Measurements from ENCODE around the gene RASL10A. TPM values are rescaled to one million over a fixed set of nuclear protein-coding genes. Genes with fewer than 3 reads are reported as not detected.
"Not testable (repeated sequence)": the region's sequence is repeated elsewhere in the genome, so short reads cannot be mapped to it uniquely, and the experiment has no call there.

The RASL10A gene
- total RNA-seq (2022) (0.52 and 0.82 TPM in 2 replicates), Bru-seq, nascent RNA (percentile 21 among the genes with signal in this experiment), BruChase-seq, experiment 1, labeled RNA remaining after a 6-hour chase (percentile 51 among the genes with signal in this experiment), BruChase-seq, experiment 2, labeled RNA remaining after a 2-hour chase (percentile 26 among the genes with signal in this experiment)
- long read RNA-seq: 0 reads

- H3K4me1 Mint-ChIP-seq (ENCODE audit: insufficient read depth, unreplicated experiment): peaks cover 13% of the 10 kb centered on the region
- BruUV-seq (replicated peaks): no TSS peak
- H3K4me3 Mint-ChIP-seq (ENCODE audit: unreplicated experiment): no peak within 1 kb of the TSS
- H3K27ac Mint-ChIP-seq (ENCODE audit: low read depth, unreplicated experiment): no peak within 1 kb of the TSS
- peaks cover 4% of the 10 kb centered on the region for H3K36me3 Mint-ChIP-seq (ENCODE audit: insufficient read depth, unreplicated experiment)
- no peak for DNase-seq (ENCODE audit: unreplicated experiment)
- H3K9me3 Mint-ChIP-seq (ENCODE audit: unreplicated experiment): no peaks in the 10 kb centered on the region
- TF ChIP-seq, protein P1, sequence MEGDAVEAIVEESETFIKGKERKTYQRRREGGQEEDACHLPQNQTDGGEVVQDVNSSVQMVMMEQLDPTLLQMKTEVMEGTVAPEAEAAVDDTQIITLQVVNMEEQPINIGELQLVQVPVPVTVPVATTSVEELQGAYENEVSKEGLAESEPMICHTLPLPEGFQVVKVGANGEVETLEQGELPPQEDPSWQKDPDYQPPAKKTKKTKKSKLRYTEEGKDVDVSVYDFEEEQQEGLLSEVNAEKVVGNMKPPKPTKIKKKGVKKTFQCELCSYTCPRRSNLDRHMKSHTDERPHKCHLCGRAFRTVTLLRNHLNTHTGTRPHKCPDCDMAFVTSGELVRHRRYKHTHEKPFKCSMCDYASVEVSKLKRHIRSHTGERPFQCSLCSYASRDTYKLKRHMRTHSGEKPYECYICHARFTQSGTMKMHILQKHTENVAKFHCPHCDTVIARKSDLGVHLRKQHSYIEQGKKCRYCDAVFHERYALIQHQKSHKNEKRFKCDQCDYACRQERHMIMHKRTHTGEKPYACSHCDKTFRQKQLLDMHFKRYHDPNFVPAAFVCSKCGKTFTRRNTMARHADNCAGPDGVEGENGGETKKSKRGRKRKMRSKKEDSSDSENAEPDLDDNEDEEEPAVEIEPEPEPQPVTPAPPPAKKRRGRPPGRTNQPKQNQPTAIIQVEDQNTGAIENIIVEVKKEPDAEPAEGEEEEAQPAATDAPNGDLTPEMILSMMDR (IDR thresholded peaks at IDR 0.05; ENCODE audit: unreplicated experiment): no peak
- intact Hi-C loops (cut with micrococcal nuclease): no loop called here
- ChIA-PET POLR2A (no interaction called here), CTCF (no interaction called here)
- peaks cover 27% of the 10 kb centered on the region for H3K27me3 Mint-ChIP-seq (ENCODE audit: insufficient read depth, unreplicated experiment)
These were observed at the start of gene RASL10A for GRCh38 chr22:29315286-29316140. Gene RASL10A (minus strand): TSS chr22:29315697. CDS start chr22:29315246, 451 bp downstream.

- POLR2A ChIA-PET: interaction anchor here (0.7 to 1.3 kb wide), 2 partner anchors 54 to 55 kb away, joined by 3 to 4 read pairs; no protein-coding TSS in a partner anchor
- no peaks in the 10 kb centered on the region for H3K27me3 Mint-ChIP-seq (ENCODE audit: insufficient read depth, unreplicated experiment)
- H3K4me1 Mint-ChIP-seq (ENCODE audit: insufficient read depth, unreplicated experiment): no peaks in the 10 kb centered on the region
- peak; percentile 63 for DNase-seq (ENCODE audit: unreplicated experiment)
- H3K9me3 Mint-ChIP-seq (ENCODE audit: unreplicated experiment): no peaks in the 10 kb centered on the region
- peaks cover 66% of the 10 kb centered on the region for H3K36me3 Mint-ChIP-seq (ENCODE audit: insufficient read depth, unreplicated experiment)
- no TSS peak for BruUV-seq (replicated peaks)
- CTCF ChIA-PET: interaction anchor here (0.6 to 1.5 kb wide), 8 partner anchors 12 to 760 kb away, joined by 3 to 4 read pairs (median 3); partner anchors contain the start of gene GAS2L1
- TF ChIP-seq, protein P1 (IDR thresholded peaks at IDR 0.05; ENCODE audit: unreplicated experiment): peak; percentile 29
- no peak overlapping the region for H3K27ac Mint-ChIP-seq (ENCODE audit: low read depth, unreplicated experiment)
- intact Hi-C loops (cut with micrococcal nuclease): loop anchor here (1.0 kb wide), 1 partner anchor 53 kb away; the partner anchor contains the start of gene GAS2L1
- H3K4me3 Mint-ChIP-seq (ENCODE audit: unreplicated experiment): no peak overlapping the region
These were observed 44.0 kb upstream of the RASL10A start for GRCh38 chr22:29359469-29359868.

DNA sequence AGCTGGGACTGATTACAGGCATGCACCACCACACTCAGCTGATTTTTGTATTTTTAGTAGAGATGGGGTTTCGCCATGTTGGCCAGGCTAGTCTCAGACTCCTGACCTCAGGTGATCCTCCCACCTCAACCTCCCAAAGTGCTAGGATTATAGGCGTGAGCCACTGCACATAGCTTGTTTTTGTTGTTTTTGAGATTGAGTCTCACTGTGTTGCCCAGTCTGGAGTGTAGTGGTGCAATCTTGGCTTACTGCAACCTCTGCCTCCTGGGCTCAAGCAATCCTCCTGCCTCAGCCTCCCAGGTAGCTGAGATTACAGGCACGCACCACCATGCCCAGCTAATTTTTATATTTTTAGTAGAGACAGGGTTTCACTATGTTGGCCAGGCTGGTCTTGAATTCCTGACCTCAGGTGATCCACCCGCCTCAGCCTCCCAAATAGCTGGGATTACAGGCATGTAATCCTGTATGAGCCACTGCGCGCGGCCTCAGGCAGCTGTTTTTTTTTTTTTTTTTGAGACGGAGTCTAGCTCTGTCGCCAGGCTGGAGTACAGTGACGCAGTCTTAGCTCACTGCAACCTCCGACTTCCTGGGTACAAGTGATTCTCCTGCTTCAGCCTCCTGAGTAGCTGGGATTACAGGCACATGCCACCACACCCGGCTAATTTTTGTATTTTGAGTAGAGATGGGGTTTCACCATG lies 41.8 kb upstream of the RASL10A start:
- H3K4me3 Mint-ChIP-seq (ENCODE audit: unreplicated experiment); BruUV-seq (replicated peaks); intact Hi-C loops (cut with micrococcal nuclease); H3K4me1 Mint-ChIP-seq (ENCODE audit: insufficient read depth, unreplicated experiment); H3K27me3 Mint-ChIP-seq (ENCODE audit: insufficient read depth, unreplicated experiment); H3K9me3 Mint-ChIP-seq (ENCODE audit: unreplicated experiment); DNase-seq (ENCODE audit: unreplicated experiment); H3K27ac Mint-ChIP-seq (ENCODE audit: low read depth, unreplicated experiment): not testable (repeated sequence)
- peaks cover 59% of the 10 kb centered on the region for H3K36me3 Mint-ChIP-seq (ENCODE audit: insufficient read depth, unreplicated experiment)
- ChIA-PET CTCF (interaction anchor here (0.7 kb wide), 1 partner anchor 238 kb away, joined by 3 read pairs; no protein-coding TSS in a partner anchor), POLR2A (interaction anchor here (0.6 to 1.8 kb wide), 4 partner anchors 9 to 197 kb away, joined by 3 to 5 read pairs (median 4); partner anchors contain the start of gene GAS2L1)

DNA sequence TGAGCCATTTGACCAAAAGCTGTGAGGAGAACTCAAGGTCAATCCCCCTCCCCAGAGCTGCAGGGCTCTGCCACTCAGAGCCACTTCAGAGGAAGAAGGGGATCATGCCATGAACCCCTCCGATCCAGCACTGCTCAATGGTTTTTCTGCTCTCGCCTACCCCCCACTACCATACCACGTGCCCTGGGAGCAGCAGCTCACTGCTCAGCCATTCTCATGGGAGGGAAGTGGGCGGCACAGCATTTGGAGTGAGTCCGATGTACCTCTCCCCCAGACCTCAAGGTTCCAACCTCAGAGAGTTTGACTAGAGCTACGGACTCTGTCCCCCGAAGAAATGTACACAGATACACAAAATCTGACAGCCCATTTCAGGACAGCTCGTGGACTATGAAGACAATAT lies 38.4 kb upstream of the RASL10A start:
- DNase-seq (ENCODE audit: unreplicated experiment): no peak
- intact Hi-C loops (cut with micrococcal nuclease): no loop called here
- H3K36me3 Mint-ChIP-seq (ENCODE audit: insufficient read depth, unreplicated experiment): peaks cover 62% of the 10 kb centered on the region
- no peak overlapping the region for H3K27ac Mint-ChIP-seq (ENCODE audit: low read depth, unreplicated experiment)
- H3K27me3 Mint-ChIP-seq (ENCODE audit: insufficient read depth, unreplicated experiment): no peaks in the 10 kb centered on the region
- TF ChIP-seq, protein P1 (IDR thresholded peaks at IDR 0.05; ENCODE audit: unreplicated experiment): no peak
- ChIA-PET POLR2A (interaction anchor here (1.4 kb wide), 1 partner anchor 47 kb away, joined by 3 read pairs; the partner anchor contains the start of gene GAS2L1), CTCF (no interaction called here)
- H3K9me3 Mint-ChIP-seq (ENCODE audit: unreplicated experiment): no peaks in the 10 kb centered on the region
- BruUV-seq (replicated peaks): no TSS peak
- H3K4me3 Mint-ChIP-seq (ENCODE audit: unreplicated experiment): no peak overlapping the region
- H3K4me1 Mint-ChIP-seq (ENCODE audit: insufficient read depth, unreplicated experiment): peaks cover 5% of the 10 kb centered on the region
